ENCODE data around the gene POLD1.

The POLD1 gene

GRCh38 chr19:50394017-50394416 lies 9.9 kb downstream of the POLD1 start:
- DNase-seq = no peak

GRCh38 chr19:50398675-50399367 lies 14.7 kb downstream of the POLD1 start:
- DNase-seq = no peak

GRCh38 chr19:50399368-50399745 lies 15.2 kb downstream of the POLD1 start:
- no peak for DNase-seq

- no peak for DNase-seq
These were observed 17.7 kb downstream of the POLD1 start for GRCh38 chr19:50401605-50402450.

- no peak for DNase-seq
These were observed 18.6 kb downstream of the POLD1 start for GRCh38 chr19:50402544-50403301.

GRCh38 chr19:50406156-50406820 lies 22.1 kb downstream of the POLD1 start:
- DNase-seq = no peak

GRCh38 chr19:50406829-50407228 lies 22.7 kb downstream of the POLD1 start:
- DNase-seq = no peak

GRCh38 chr19:50409347-50409746 lies 25.2 kb downstream of the POLD1 start:
- no peak for DNase-seq

GRCh38 chr19:50410109-50410508 lies 26.0 kb downstream of the POLD1 start:
- DNase-seq = no peak

- DNase-seq = no peak
These were observed 28.3 kb downstream of the POLD1 start for GRCh38 chr19:50412419-50412818.

- DNase-seq = no peak
These were observed 28.9 kb downstream of the POLD1 start for GRCh38 chr19:50413096-50413495.

GRCh38 chr19:50413531-50413930 lies 29.4 kb downstream of the POLD1 start:
- no peak for DNase-seq

- peak; percentile 2 for DNase-seq
These were observed 30.9 kb downstream of the POLD1 start for GRCh38 chr19:50414864-50415660.

- DNase-seq = no peak
These were observed 31.5 kb downstream of the POLD1 start for GRCh38 chr19:50415661-50416033.

GRCh38 chr19:50416034-50416977 lies 32.2 kb downstream of the POLD1 start:
- DNase-seq = no peak

GRCh38 chr19:50417111-50418081 lies 33.2 kb downstream of the POLD1 start:
- DNase-seq = no peak

- DNase-seq = no peak
These were observed 34.3 kb downstream of the POLD1 start, which contains the start of gene SPIB for GRCh38 chr19:50418176-50419021. SPIB (plus strand) TSS chr19:50418938; CDS start chr19:50418963, 25 bp downstream.

GRCh38 chr19:50419022-50419579 lies 35.0 kb downstream of the POLD1 start:
- no peak for DNase-seq
